NCI-H187 (cell line): ENCODE measurements around the gene RALGDS.
"Not testable (repeated sequence)": the region's sequence is repeated elsewhere in the genome, so short reads cannot be mapped to it uniquely, and the experiment has no call there.

Experiments
- DNase-seq, 2 experiments: peaks; one replicate each; lab custom pipeline; 2025; lab: John Stamatoyannopoulos, UW

Gene RALGDS

DNA sequence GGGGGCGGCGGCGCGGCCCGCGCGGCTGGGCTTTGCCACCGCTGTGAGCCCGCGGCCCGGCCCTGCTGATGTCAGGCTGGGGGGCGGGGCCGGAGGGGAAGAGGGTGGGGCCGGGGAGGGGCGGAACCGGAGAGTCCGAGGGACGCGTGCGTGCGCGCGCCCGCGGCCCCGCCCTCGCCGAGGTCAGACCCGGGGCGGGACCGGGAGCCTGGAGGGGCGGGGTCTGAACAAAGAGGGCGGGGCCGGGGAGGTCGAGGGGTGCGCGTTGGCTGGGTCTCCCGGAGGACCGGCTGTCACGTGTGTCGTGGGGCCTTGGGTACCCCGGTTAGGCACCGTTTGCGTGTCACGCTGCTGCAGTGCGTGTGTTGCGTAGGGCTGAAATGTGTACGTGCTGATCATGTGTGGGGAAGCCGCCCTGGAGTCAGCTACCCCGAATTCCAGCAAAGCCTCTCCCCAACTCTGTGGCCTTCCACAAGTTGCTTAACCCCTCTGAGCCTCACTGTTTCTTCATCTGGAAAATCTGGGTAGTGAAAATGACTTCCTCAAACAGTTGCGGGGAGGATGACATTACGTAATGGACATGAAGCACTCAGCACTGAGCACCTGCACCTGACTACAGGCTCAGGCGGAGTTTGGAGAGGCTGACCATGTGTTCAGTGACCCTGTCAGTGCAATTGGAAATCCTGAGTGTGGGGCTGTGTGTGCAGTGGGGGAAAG lies at the start of gene RALGDS:
TSS of gene RALGDS (minus strand) at position 43 of the 717 bp plus-strand sequence. CDS start 86 bp downstream, outside the sequence.
- peak; percentile 27 to 70 for DNase-seq

DNA sequence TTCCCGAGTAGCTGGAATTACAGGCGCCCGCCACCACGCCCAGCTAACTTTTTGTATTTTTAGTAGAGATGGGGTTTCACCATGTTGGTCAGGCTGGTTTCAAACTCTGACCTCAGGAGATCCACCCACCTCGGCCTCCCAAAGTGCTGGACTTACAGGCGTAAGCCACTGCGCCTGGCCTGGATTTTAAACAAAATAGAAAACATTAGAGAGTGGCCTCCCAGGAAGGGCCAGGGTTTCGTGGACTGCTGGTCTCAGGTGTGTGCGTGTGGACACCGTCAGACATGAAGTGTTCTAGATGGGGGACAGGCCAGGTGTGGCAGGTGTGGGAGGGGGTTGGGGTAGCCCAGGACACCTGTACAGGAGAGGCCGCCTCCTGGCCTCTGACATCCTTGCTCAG lies 49.7 kb upstream of the RALGDS start:
- no peak for DNase-seq

DNA sequence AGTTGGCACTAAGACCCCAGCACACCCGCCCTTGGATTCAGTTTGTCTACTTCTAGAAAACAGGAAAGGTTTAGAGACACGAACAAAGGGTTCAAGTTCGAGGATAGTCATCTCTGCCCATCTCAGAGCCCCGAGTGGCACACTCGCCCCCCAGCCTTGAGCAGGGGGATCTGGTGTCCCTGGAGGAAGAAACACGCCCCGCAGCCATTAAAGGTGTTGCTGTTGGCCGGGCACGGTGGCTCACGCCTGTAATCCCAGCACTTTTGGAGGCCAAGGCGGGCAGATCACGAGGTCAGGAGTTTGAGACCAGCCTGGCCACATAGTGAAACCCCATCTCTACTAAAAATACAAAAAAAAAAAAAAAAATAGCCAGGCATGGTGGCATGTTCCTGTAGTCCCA lies 48.6 kb upstream of the RALGDS start:
- not testable (repeated sequence) for DNase-seq

DNA sequence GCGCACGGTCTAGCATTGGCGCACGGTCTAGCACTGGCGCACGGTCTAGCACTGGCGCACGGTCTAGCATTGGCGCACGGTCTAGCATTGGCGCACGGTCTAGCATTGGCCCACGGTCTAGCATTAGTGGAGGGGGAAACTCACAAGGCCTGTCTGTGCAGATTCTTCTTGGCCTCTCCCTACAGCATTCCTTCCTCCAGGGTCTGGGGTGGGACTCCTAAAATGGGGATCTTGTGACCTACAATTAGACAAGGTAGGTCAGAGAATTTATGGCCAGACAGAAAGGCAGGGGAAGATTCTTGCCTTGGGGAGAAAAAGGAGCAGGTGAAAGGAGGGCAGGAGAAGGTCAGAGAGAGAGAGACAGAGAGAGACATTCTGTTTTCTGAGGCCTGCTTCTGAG lies 48.1 kb upstream of the RALGDS start:
- no peak for DNase-seq

DNA sequence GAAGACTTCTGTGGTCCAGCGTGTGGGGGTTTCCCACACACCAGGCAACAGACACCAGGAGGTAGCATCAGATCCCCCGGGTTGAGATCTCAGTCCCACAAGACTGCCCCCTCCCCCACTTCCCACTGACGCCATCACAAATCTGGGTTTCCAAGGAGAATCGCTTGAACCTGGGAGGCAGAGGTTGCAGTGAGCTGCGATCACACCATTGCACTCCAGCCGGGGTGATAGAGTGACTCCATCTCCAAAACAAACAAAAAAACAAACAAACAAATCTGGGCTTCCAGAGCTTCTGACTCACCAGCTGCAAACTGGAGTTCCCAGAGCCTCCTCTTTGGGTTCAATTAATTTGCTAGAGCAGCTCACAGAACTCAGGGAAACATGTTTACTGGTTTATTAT lies 47.4 kb upstream of the RALGDS start:
- DNase-seq = no peak

DNA sequence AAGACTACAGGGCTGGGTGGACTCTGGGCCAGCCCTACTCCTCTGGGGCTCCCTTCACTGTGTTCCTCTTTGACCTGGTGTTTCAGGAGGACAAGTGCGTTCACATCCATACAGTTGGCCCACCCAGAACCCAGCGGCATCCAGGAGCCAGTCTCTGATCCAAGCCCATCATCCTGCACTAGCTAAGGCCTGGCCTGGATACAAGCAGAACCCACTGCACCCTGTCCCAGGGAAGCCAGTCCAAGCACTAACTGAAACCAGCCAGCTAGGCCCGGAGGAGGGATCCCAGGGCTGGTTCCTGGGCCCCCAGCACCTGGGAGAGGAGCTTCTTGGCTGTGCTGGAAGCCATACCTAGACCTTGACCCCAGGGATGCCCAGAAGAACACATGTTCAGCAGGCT lies 46.7 kb upstream of the RALGDS start:
- no peak for DNase-seq

DNA sequence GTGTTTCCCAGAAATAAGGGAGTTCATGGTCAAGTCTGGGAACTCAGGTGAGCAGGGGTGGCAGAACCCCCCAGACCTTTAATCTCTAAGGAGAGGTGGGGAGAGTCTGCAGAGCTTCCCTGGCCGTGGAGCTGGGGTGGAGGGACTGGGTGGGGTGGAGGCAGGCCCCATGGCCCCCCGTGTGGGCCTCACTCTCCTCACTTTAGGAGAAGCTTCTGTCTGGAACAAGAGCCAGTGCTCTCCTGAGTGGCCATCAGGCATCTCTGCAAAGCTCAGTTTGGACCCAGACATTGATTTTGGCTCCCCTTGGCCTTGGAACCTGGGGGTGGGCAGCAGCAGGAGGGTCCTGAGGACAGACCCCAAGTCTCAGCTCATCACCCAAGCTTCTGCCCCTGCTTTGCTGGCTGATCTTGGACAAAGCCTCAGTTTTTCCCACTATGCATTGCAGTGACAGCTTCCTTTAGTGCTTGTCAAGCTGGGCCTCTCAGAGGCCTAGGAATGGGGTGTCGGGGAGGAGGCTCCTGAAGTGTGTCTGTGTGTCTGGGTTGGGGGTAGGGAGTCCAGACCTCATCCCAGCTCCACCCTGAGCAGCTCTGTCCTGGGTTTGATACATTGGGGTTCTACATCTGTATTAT lies 46.2 kb upstream of the RALGDS start:
- no peak for DNase-seq

DNA sequence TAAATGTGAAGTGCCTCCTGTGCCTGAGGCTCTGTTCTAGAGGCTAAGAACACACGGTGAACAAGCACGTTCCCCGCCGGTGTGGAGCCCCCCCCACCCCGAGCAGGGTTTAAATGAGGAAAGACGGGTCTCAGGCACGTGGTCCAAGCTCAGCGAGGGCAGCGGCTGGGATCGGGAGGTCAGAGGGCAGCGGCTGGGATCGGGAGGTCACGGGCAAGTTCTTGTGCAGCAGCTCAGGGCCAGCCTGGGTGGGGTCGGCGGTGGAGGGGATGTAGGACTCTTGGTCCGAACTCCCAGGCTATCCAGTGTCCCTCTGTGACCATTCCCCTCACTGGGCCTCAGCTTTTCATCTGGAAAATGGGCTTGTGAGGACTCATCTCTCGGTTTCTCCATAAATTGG lies 45.4 kb upstream of the RALGDS start:
- DNase-seq = no peak

DNA sequence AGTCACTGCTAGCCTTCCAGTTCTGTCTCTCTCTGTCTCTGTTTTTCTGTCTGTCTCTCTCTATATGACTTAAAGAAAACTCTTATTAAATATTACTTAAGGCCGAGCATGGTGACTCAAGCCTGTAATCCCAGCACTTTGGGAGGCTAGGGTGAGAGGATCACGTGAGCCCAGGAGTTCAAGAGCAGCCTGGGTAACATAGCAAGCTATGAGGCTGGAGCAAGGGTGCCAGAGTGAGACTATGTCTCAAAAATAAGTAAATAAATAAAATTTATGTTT lies 44.4 kb upstream of the RALGDS start:
- no peak for DNase-seq

DNA sequence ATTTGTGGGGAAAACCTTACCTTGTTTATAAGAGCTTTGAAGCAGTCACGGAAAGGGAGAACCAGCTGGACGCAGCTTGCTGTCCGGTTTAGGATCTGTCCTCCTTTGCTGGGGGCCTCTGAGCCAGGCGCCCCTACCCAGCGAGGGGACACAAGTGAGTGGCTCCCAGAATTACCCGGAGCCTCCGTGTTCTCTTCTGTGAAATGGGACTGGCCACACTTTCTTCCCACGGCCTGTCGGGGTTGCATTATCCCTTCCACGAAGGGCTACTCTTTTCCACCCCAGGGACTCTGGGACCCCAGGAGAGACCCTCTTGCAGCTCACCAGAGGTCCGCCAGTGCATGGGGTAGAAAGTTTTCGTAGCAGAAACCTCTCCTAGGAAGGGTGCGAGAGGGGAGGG lies 43.2 kb upstream of the RALGDS start:
- DNase-seq = no peak

DNA sequence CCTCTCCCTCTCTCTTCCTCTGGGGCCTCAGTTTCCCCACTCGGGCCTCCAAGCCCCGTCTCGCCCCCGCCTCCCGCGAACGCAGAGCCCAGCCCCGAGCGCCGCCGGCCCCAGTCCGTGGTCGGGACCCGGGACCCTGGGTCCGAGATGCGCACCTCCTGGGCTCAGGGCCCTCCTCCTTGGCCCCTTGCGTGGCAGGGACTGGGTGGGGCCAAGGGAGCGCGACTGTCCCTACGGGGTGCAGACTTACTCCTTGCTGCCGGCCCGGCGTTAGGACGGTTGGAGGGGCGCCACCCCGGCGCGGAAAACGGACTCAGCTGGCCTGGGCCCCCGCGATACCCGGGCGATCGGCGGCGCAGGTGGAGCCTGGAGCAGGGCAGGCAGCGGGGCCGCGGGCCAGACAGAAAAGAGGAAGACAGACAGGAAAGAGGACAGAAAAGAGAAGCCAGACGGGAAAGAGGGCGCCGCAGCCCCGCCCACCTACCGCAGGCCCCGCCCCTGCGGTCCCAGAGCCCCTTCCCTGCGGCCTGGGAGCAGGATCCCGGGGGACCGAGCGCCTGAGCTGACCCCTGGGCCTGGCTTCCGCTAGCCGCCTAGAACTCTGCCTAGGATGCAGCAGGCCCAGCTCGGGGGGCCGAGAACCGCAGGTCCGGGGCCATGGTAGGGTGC lies 42.6 kb upstream of the RALGDS start, which contains the start of gene GBGT1:
TSS of gene GBGT1 (minus strand) at position 411 of the 669 bp plus-strand sequence. CDS start 1,502 bp downstream, outside the sequence.
- DNase-seq = no peak

DNA sequence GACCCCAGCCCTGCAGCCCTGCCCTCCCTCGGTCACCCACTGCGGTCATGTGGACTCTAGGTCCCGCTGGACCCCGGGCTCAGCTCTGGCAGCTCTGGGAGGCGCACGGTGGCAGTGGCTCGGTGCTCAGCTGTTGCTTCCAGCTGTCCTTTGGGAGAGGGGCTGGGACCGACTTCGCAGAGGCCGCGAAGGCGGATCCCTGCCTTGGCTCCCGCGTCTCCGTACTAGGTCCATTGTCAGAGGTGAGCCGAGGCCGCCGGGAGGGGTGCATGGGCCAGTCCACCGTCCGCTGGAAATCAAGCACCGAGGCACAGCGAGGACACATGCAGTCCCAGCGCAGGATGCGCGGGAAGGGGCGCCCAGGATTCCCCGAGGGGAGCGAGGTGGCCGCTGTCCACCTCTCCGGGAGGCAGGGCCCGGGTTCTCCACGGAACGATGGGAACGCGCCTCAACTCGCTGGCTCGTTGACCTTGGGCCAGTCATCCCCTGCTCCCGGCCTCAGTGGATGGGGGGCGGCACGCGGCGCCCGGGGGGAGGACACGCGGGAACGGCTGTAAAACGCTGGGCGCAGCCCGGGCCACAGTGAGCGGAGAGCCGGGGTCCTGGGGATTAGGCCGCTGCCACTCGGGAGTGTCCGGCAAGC lies 41.9 kb upstream of the RALGDS start:
- no peak for DNase-seq

DNA sequence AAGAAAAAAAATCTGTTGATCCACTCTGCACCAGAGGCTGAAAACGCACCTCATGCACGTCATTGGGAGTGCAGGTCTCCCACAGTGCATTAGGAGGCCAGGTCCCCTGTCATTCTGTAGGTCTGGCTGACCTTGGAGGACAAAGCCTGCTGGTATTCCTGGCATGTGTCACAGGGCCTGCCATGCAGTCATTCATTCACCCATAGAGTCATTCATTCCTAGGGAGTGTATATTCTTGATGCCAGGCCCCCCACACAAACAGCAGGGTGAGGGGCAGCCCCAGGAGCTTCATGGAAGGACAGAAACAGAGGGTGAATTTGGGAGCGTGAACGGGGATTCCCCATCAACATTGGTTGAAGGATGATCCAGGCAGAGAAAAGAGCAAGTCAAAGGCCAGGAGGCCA lies 40.5 kb upstream of the RALGDS start:
- no peak for DNase-seq

DNA sequence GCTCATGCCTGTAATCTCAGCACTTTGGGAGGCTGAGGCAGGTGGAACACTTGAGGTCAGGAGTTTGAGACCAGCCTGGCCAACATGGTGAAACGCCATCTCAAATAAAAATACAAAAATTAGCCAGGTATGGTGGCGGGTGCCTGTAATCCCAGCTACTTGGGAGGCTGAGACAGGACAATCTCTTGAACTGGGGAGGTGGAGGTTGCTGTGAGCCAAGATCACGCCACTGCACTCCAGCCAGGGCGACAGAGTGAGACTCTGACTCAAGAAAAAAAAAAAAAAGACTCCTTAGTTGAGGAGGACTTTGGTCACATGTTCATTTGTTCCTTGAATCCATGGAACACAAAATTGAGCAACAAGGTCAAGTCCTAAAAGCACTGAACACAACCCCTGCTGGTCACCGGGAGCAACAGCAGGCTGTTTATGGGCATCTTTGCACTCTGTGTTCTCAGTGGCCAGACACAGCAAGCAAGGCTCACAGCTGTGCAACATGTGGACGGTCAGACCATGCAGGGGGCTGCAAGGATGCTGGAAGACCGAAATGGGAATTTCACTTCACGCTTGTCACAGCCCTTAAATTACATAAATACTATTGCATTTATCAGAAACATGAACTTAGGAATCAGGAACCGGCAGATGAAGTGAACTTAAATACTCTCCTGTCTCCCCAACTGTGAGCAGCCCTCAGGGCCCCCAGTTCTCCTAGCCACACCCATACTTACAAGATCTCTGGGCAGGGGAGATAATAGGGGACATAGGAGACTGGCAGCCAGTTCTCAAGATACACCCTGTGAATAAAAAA lies 39.9 kb upstream of the RALGDS start:
- no peak for DNase-seq

DNA sequence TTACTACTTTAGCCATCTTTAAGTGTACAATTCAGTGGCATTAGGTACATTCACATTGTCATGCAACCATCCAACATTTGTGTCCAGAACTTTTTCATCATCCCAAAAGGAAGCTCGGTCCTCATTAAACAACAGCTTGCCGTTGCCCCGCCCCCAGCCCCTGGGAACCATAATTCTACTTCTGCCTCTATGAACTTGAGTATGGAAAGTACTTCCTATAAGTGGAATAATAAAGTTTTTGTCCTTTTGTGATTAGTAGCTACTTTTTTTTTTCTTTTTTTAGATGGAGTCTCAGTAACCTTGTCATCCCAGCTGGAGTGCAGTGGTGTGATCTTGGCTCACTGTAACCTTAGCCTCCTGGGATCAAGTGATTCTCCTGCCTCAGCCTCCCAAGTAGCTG lies 37.7 kb upstream of the RALGDS start:
- DNase-seq = no peak

DNA sequence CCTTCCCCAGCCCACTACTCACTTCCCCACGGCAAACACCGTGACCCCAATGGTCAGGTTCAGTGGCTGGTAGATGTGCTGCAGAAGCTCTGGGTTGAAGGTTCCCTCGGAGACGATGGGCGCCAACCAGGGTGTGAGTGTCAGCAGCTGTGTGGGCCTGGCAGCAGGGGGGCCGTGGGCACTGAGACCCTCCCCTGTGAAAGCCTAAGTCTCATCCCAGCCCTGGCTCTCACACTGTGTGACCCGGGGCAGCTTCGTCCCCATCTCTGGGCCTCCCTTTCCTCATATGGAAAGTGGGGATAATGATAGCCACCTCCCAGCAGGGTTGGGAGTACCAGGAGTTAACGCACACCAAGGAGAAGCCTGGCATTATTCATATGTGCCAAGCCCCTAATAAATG lies 34.1 kb upstream of the RALGDS start:
- DNase-seq = no peak

DNA sequence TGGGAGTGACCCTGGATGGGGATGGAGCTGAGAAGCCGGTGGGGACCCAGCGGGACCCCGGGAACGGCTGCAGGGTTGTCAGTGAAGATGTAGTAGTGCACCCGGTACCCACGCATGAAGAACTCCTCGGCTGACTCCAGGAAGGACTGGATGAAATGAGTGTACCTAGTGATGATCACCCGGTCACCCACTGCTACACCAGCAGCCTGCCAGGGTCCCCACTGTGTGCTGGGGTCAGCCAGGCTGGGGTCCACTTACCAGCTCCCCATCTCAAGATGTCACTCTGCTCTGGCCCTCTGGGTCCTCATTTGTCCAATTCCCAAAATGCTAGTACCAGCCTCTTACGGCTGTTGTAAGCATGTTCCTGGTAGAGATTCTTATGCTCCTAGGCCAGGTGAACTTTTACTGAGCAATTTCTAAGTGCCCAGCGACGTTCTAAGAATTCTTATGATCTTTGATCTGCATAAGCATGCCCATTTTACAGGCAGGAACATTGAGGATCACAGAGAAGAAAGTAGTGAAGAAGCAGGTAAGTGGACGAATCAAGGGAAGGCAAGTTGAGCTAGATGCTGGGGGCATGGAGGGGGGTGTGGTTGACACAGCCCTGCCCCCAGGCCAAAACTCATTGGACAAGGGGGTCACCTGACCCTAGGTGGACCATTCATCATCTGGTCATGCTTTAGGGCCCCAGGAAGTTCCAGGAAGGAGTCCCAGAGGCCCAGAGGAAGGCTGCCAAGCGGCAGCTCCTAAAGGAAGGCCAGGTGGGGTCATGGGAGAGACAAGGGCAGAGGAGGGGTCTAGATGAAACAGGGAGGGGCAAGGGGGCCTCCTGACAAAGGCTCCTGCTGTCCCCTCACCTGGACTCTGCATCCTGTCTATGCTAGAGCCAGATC lies 33.3 kb upstream of the RALGDS start:
- DNase-seq = no peak

DNA sequence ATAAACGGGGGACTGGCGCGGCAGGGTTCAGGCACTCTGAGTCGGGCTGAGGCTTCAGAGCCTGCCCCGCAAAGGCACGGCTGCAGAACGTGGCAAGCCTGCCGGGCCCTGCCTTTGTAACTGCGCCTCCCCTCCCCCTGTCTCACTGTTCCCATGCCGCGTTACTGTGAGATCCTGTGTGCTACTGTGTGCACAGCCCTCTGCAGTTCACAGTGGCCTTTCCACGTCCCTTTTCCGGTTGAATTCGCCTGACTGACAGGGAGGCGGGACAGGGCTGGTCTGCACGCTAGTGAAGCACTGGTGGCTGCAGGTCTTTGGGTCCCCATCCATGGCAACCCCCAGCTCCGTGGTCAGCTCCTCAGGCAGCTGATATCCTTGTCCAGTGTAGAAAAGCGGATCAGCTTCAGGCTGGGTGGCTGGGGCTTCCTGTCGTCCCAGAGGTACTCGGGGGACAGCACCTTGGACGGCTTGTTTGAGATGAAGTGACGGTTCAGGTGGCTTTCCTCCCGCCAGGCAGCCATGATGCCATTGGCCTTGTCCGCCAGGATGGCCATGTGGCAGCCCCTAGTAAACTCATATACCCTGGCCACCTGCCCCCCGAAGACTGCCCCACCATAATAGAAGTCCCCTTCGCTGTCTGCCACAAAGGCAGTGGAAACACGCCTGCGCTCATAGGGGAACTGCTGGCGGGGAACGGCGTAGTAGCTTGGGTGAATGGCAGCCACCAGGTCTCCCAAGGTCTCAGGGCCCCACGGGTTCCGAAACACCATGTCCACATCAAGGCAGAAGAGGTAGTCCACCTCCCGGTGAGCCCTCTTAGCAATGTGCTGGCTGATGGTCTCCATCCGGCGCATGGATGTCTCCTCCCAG lies 32.4 kb upstream of the RALGDS start:
- DNase-seq = no peak

DNA sequence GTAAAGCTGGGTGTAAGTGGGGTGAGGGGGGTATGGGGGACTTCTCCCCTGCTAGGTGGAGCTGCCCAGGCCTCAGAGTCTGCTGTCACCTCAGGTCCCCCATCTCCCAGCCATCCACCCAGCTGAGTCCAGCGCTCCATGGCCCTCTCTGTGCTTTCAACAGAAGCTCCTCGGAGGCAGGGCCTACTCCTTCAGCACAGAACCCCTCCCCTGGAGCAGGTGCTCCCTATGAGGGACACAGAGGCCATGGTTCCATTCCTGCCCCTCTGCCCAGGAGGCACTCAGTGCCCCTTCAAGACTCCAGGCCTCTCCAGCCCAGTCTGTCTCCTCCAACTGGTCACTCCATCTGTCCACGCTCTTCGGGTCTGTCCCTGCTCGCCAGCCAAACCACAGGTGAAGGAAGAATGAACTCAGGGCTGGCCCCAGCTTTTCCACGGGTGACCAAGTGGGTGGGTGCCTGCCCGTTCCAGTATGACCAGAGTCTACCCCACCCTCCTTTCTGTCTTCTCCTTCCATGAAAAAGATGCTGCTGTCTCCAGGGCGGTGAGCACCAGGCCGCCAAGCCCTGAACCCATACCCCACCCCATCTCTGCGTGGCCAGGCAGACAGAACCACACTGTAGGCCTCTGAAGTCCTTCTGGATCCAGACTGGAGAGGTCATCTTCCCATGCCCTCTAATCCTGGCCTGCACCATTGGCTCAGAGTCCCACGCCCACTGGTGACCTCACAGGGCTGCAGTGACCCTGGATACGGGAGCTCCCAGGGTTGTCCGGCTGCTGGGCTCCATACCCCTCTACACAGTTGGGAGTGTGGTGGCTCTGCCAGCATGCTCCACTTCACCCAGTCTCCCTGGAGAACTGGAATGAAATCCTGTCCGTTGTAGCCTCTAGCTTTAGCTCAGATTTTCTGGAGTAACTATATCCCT lies 30.8 kb upstream of the RALGDS start:
- no peak for DNase-seq
